Panc1 (cell line): Measurements from ENCODE around the gene TTF2. TPM values are rescaled to one million over a fixed set of nuclear protein-coding genes. Genes with fewer than 3 reads are reported as not detected.

Experiments used
- ATAC-seq: fragments of 200-7000 bp; cut with Tn5 transposase; 2 replicates; pipeline ENCODE4 v1.9.1; 2020; ENCODE audit warnings: mild to moderate bottlenecking, moderate library complexity
- BruUV-seq: library from RNA; stranded (reverse); fragments of 400-500 nt; replicated peaks from 2 replicates; lab custom pipeline; 2021; lab: Mats Ljungman, UMichigan
- CTCF ChIA-PET: fragments of 300-600 bp; sonication (Branson Sonifier 250); formaldehyde crosslinking; loops from one replicate; lab custom pipeline; 2022; ENCODE audit warnings: antibody characterized with exemption; lab: Charles Lee
- POLR2A ChIA-PET: fragments of 300-600 bp; sonication (Branson Sonifier 250); formaldehyde crosslinking; loops from one replicate; lab custom pipeline; 2022; ENCODE audit warnings: antibody characterized with exemption; lab: Charles Lee
- DNase-seq: peaks from one replicate; pipeline ENCODE4 v3.0.0-alpha.2; 2010; ENCODE audit warnings: low read depth, low spot score
- H3K27ac ChIP-seq: 2 replicates; pipeline ENCODE4 v1.5.1; 2011; ENCODE audit warnings: mild to moderate bottlenecking, low read length, inconsistent platforms
- H3K27me3 ChIP-seq: fragments of 200-500 bp; sonication (Bioruptor generic); 2 replicates; pipeline ENCODE4 v1.6.0; 2014; ENCODE audit warnings: low read length, inconsistent platforms; ENCODE audit not compliant: control insufficient read depth, insufficient read depth
- H3K36me3 ChIP-seq: fragments of 200-500 bp; sonication (Bioruptor generic); 2 replicates; pipeline ENCODE4 v1.5.1; 2014; ENCODE audit warnings: inconsistent platforms, mild to moderate bottlenecking, low read length, moderate library complexity; ENCODE audit not compliant: control insufficient read depth, insufficient read depth
- H3K4me1 ChIP-seq: 2 replicates; pipeline ENCODE4 v1.5.1; 2011; ENCODE audit warnings: inconsistent platforms, mild to moderate bottlenecking, low read length, moderate library complexity; ENCODE audit not compliant: control insufficient read depth, insufficient read depth
- H3K4me3 ChIP-seq, 2 experiments: 2 replicates each; pipeline ENCODE4 v1.5.1; 2011 to 2012; ENCODE audit warnings: low read depth in 2 of 2, low read length in 2 of 2, mild to moderate bottlenecking in 2 of 2, inconsistent platforms in 1 of 2, moderate library complexity in 1 of 2
- H3K9me3 ChIP-seq: fragments of 200-500 bp; sonication (Bioruptor generic); 2 replicates; pipeline ENCODE4 v1.5.1; 2014; ENCODE audit warnings: low read depth, mild to moderate bottlenecking, inconsistent platforms, low read length, moderate library complexity; ENCODE audit not compliant: control insufficient read depth, insufficient read depth
- CTCF ChIP-seq: fragments of 450-650 bp; IDR thresholded peaks from 2 replicates; pipeline ENCODE4 v1.5.1; 2017; ENCODE audit warnings: mild to moderate bottlenecking
- POLR2AphosphoS5 ChIP-seq: IDR thresholded peaks from 2 replicates; pipeline ENCODE4 v1.6.1; 2012; ENCODE audit warnings: mild to moderate bottlenecking, low read depth, low read length, moderate library complexity
- REST ChIP-seq, 2 experiments: IDR thresholded peaks; 2 replicates each; pipeline ENCODE4 v1.6.1; 2011 to 2012; ENCODE audit warnings: low read depth in 2 of 2, control low read depth in 1 of 2, low read length in 1 of 2, mild to moderate bottlenecking in 1 of 2, moderate library complexity in 1 of 2; ENCODE audit not compliant: insufficient read depth in 1 of 2
- SIN3A ChIP-seq: IDR thresholded peaks from 2 replicates; pipeline ENCODE4 v1.6.1; 2012; ENCODE audit warnings: low read depth, mild to moderate bottlenecking, low read length, moderate library complexity, borderline replicate concordance; ENCODE audit not compliant: insufficient read depth
- TCF7L2 ChIP-seq: IDR thresholded peaks from 2 replicates; pipeline ENCODE4 v1.6.1; 2011; ENCODE audit warnings: mild to moderate bottlenecking, low read depth, low read length, inconsistent platforms
- in situ Hi-C: cut with HindIII; loops from 2 replicates; pipeline ENCODE4 v1.10.0; 2016; ENCODE audit warnings: low sequenced_read_pairs, low pct_unique_long_range_greater_than_20kb
- intact Hi-C: fragments of 100-400 bp; cut with micrococcal nuclease; formaldehyde crosslinking; loops from one replicate; pipeline ENCODE4 v1.10.0; 2022; ENCODE audit not compliant: unreplicated experiment
- total RNA-seq: library from RNA; stranded (reverse); gene quantifications from one replicate; pipeline ENCODE4 v1.2.1, GENCODE V29; 2021; ENCODE audit not compliant: unreplicated experiment

The TTF2 gene
- total RNA-seq, 1 experiment from 2014 or later: 32.7 TPM

GRCh38 chr1:117069220-117069844, 9.2 kb downstream of the TTF2 start:
- H3K4me1 ChIP-seq: no peaks in the 10 kb centered on the region
- TF ChIP-seq REST (IDR thresholded peaks at IDR 0.05; ENCODE audit: insufficient read depth in 1 of 2, low read depth in 2 of 2, low read length in 1 of 2) (no peak), CTCF (0 out of 2 replicates have a peak, but pooled peaks have one; percentile 4)
- no peak overlapping the region for H3K27ac ChIP-seq
- BruUV-seq: no TSS peak
- no peak overlapping the region for H3K4me3 ChIP-seq
- H3K36me3 ChIP-seq: 0 out of 2 replicates have a peak, but pooled peaks cover under 1% of the 10 kb centered on the region
- CTCF ChIA-PET: no interaction called here
- POLR2A ChIA-PET: no interaction called here
- H3K9me3 ChIP-seq: no peaks in the 10 kb centered on the region
- ATAC-seq (no peak), DNase-seq (no peak)
- in situ Hi-C loops: no loop called here
- H3K27me3 ChIP-seq: no peaks in the 10 kb centered on the region
- intact Hi-C loops: no loop called here

- Histone ChIP-seq H3K36me3 (peaks cover 5% of the 10 kb centered on the region; the same call in 1 of the 2 replicates), H3K9me3 (no peaks in the 10 kb centered on the region), H3K4me3 (no peak overlapping the region), H3K27me3 (no peaks in the 10 kb centered on the region), H3K27ac (no peak overlapping the region), H3K4me1 (no peaks in the 10 kb centered on the region)
- ChIA-PET POLR2A (no interaction called here), CTCF (no interaction called here)
- no TSS peak for BruUV-seq
- ATAC-seq: no peak
- TF ChIP-seq REST (IDR thresholded peaks at IDR 0.05; ENCODE audit: insufficient read depth in 1 of 2, low read depth in 2 of 2, low read length in 1 of 2) (no peak), SIN3A (no peak), TCF7L2 (no peak), POLR2AphosphoS5 (no peak), CTCF (no peak)
- intact Hi-C loops: no loop called here
- in situ Hi-C loops: no loop called here
- no peak for DNase-seq
Measured at GRCh38 chr1:117070124-117070523, 10.0 kb downstream of the TTF2 start.
